Breast epithelium (tissue), 3 donors: ENCODE data around the gene RIMOC1.

Experiments
- CTCF ChIP-seq, 3 donors: fragments of 450-650 bp; IDR thresholded peaks; one replicate each; pipeline ENCODE4 v1.5.1; 2016 to 2017; ENCODE audit warnings: antibody characterized with exemption in 3 of 3, mild to moderate bottlenecking in 3 of 3, moderate library complexity in 3 of 3
- POLR2A ChIP-seq: fragments of 450-650 bp; IDR thresholded peaks from one replicate; pipeline ENCODE4 v1.6.1; 2016; ENCODE audit warnings: antibody characterized with exemption, mild to moderate bottlenecking, moderate library complexity
- POLR2AphosphoS5 ChIP-seq, 3 donors: sonication (generic); formaldehyde crosslinking; IDR thresholded peaks; one replicate each; pipeline ENCODE4 v1.6.1; 2017; ENCODE audit warnings: antibody characterized with exemption in 3 of 3

GRCh38 chr5:41878173-41878572 lies 26.0 kb upstream of the RIMOC1 start:
- no peak for TF ChIP-seq CTCF (IDR thresholded peaks at IDR 0.05)
- TF ChIP-seq POLR2A, result no peak
- no peak for TF ChIP-seq POLR2AphosphoS5 (IDR thresholded peaks at IDR 0.05)
